SJSA1 (cell line): ENCODE results near the gene UTP11. TPM values are rescaled to one million over a fixed set of nuclear protein-coding genes. Genes with fewer than 3 reads are reported as not detected.

Source experiments
- DNase-seq, 2 experiments: peaks; one replicate each; pipeline ENCODE4 v3.0.0-alpha.2; 2015 to 2020; ENCODE audit warnings: low spot score in 2 of 2, low read depth in 1 of 2
- H3K27ac ChIP-seq: fragments of 250-450 bp; sonication (Bioruptor Pico); 2 replicates; pipeline ENCODE4 v1.5.1; 2020; ENCODE audit warnings: mild to moderate bottlenecking, moderate library complexity
- H3K27me3 ChIP-seq: fragments of 250-450 bp; sonication (Bioruptor Pico); replicated peaks from 2 replicates; pipeline ENCODE4 v1.5.1; 2020; ENCODE audit warnings: mild to moderate bottlenecking, moderate library complexity
- H3K36me3 ChIP-seq: fragments of 250-450 bp; sonication (Bioruptor Pico); 2 replicates; pipeline ENCODE4 v1.5.1; 2020; ENCODE audit warnings: mild to moderate bottlenecking
- H3K4me1 ChIP-seq: fragments of 250-450 bp; sonication (Bioruptor Pico); replicated peaks from 2 replicates; pipeline ENCODE4 v1.6.1; 2021; ENCODE audit warnings: mild to moderate bottlenecking
- H3K4me3 ChIP-seq: fragments of 250-450 bp; sonication (Bioruptor Pico); 2 replicates; pipeline ENCODE4 v1.5.1; 2020; ENCODE audit warnings: mild to moderate bottlenecking
- H3K9me3 ChIP-seq: fragments of 250-450 bp; sonication (Bioruptor Pico); replicated peaks from 2 replicates; pipeline ENCODE4 v1.5.1; 2020; ENCODE audit warnings: mild to moderate bottlenecking
- total RNA-seq: library from RNA; depleted of rRNA; stranded (reverse); fragments of >200 nt; shearing (Covaris generic); gene quantifications from 2 replicates; pipeline ENCODE4 v1.2.3, GENCODE V29; 2014

Gene UTP11
- total RNA-seq, 1 experiment from 2014 or later: 124 TPM

DNA sequence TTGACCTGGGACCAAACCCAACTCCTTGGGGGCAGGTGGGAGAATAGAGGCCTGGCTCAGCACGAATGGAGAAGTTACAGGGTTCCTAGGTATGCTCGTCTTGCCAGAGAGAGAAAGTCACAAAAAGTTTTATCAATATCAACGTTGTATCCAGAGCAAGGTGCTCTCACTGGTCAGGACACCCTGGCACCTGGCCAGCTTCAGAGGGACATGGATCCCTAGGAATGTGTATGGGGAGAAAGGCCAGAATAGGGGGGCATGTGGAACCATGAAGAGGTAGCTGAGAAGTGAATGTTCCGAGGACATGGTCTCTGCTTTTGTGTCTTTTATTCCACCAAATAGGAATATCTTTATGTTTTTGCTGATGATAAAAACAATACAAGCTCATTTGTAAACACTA is 43.4 kb downstream of the UTP11 start:
- DNase-seq: no peak
- Histone ChIP-seq H3K27me3 (no peaks in the 10 kb centered on the region), H3K27ac (no peak overlapping the region), H3K4me3 (no peak overlapping the region), H3K9me3 (no peaks in the 10 kb centered on the region), H3K36me3 (no peaks in the 10 kb centered on the region), H3K4me1 (no peaks in the 10 kb centered on the region)

DNA sequence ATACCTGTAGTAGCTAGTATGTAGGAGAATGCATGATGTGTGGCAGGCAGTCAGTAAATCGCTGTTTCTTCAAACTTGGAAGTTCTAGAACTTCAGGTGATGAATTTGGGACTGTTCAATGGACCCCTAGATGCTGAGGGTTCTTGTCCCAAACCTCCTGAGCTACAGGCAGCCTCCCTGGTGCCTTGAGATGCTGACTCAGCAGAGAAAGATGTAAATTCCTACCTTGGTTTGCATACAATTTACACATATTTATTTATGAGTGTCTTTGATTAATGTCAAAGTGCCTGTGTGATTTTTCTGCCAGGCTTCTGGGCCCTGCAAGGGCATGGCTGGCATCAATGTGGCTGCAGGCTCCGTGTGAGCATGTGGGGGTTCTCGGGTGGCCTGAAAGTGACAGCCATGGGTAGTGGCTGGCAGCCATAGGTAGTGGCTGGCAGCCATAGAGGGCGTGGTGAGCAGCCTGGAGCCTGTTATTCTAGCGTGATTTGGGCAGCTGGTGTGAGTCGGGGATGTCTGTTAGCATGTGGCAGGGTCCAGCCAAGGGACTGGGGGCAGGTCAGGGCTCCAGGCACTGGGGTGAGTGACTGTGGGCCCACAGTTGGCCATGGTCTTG is 47.2 kb downstream of the UTP11 start:
- no peak overlapping the region for H3K4me3 ChIP-seq
- H3K27me3 ChIP-seq: no peaks in the 10 kb centered on the region
- no peaks in the 10 kb centered on the region for H3K9me3 ChIP-seq
- H3K4me1 ChIP-seq: peaks cover 11% of the 10 kb centered on the region
- no peak for DNase-seq
- no peaks in the 10 kb centered on the region for H3K36me3 ChIP-seq
- H3K27ac ChIP-seq: no peak overlapping the region

DNA sequence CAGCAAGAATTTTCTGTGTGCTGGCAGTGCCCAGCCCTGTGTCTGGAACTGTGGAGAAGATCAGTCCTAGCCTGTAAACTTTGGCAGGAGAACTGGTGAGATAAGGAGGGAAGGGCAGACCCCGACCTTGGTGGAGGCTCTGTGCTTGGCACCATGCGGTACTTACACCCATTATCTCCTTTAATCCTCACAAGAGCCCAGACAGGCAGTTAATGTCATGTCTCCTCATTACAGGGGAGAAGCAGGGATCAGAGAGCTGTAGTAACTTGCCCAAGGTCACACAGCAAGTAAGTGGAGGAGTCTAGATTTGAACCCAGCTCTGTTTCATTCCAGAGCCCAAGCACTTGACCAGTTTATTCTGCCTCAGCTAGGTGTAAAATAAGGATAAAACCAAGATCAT is 48.0 kb downstream of the UTP11 start:
- no peaks in the 10 kb centered on the region for H3K9me3 ChIP-seq
- peaks cover 12% of the 10 kb centered on the region for H3K4me1 ChIP-seq
- no peak overlapping the region for H3K4me3 ChIP-seq
- no peaks in the 10 kb centered on the region for H3K27me3 ChIP-seq
- no peak overlapping the region for H3K27ac ChIP-seq
- H3K36me3 ChIP-seq: no peaks in the 10 kb centered on the region
- DNase-seq: no peak

DNA sequence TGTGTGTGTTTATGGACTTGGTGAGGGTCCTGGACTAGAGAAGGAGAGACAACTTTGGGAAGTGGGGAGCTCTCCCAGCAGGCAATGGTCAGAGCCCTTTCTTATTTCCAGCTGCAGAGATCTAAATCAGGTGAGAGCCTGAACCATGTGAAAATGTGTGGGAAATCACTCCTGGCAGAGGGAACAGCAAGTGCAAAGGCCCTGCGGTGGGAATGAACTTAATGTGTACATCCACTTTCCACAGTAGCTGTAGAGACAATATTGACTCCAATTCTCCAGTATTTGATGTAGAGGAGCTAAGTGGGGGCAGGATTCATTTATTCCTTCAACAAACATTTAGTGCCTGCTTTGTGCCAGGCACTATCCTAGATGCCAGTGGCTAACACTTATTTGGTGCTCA is 48.8 kb downstream of the UTP11 start:
- no peak for DNase-seq

DNA sequence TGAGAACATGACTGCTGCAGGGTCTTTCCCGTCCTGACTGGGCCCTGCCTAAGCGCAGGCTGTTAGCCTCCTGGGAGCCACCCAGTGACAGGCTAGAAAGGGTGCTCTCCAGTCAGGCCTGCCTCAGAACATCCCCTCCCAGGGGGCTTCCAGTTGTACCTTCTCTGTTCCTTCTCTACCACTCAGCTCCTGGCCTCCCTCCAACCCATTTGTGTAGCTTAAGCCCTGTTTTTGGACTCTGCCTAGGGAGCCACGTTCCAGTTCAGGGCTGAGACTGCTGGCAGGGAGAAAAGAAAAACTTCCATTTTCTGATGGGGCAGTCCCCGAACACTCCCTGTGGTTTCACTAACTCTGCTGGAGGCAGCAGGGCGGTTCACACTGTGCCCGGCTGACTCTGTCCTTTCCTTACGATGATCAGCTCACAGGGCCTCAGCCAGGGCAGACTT is 49.4 kb downstream of the UTP11 start:
- Histone ChIP-seq H3K4me3 (no peak overlapping the region), H3K27me3 (no peaks in the 10 kb centered on the region), H3K4me1 (peaks cover 12% of the 10 kb centered on the region), H3K9me3 (no peaks in the 10 kb centered on the region), H3K36me3 (no peaks in the 10 kb centered on the region), H3K27ac (no peak overlapping the region)
- no peak for DNase-seq

More for the DNA sequence above, 48.8 kb downstream of the UTP11 start:
- Histone ChIP-seq H3K27me3 (no peaks in the 10 kb centered on the region), H3K4me1 (peaks cover 12% of the 10 kb centered on the region), H3K27ac (no peak overlapping the region), H3K4me3 (no peak overlapping the region), H3K36me3 (no peaks in the 10 kb centered on the region), H3K9me3 (no peaks in the 10 kb centered on the region)

DNA sequence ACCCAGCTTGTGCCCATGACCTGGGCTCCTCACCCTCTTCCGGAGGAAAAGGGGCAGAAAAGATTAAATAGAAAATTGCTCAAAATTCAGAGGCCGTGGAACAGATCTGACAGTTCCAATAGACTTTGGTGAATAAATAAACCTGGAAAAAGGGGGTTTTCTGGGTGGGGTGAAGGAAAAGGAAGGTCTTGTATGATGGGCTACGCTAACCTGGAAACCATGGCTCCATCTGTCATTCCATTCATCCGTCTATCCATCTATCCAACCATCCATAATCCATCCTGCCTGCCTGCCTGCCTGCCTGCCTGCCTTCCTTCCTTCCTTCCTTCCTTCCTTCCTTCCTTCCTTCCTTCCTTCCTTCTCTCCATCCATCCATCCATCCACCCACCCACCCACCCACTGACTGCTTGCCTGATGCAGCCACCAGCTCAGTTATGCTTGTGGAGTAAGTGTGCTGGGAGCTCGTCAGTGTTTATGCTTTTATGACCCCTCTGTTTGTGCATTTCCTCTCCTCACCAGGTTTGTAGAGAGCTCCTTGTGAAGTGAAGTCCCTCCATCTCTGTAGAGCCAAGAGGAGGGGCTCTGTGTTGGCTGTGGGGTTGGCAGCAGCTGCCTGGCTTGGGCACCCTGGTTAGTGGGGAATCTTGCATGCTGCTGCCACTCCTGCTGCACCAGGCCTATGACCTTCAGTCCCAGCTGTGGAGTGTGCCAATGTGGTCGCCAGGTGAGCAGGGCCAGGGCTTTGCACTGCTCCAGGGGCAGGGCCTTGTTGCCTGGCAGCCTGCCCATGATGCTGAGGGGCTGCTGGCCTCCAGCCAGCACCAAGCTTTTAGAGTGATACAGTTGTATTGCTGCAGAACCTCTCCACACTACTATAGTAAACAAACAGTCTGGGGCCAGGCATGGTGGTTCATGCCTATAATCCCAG is 50.1 kb downstream of the UTP11 start:
- Histone ChIP-seq H3K27me3 (no peaks in the 10 kb centered on the region), H3K27ac (no peak overlapping the region), H3K9me3 (no peaks in the 10 kb centered on the region), H3K4me3 (no peak overlapping the region), H3K4me1 (peaks cover 12% of the 10 kb centered on the region), H3K36me3 (no peaks in the 10 kb centered on the region)
- no peak for DNase-seq

GRCh38 chr1:38063616-38064015 is 51.1 kb downstream of the UTP11 start:
- H3K36me3 ChIP-seq: no peaks in the 10 kb centered on the region
- no peaks in the 10 kb centered on the region for H3K9me3 ChIP-seq
- H3K27me3 ChIP-seq: no peaks in the 10 kb centered on the region
- DNase-seq: no peak
- no peak overlapping the region for H3K4me3 ChIP-seq
- peaks cover 12% of the 10 kb centered on the region for H3K4me1 ChIP-seq
- H3K27ac ChIP-seq: peak overlapping the region; percentile 35

GRCh38 chr1:38064197-38064903 is 51.8 kb downstream of the UTP11 start:
- Histone ChIP-seq H3K9me3 (no peaks in the 10 kb centered on the region), H3K4me3 (no peak overlapping the region), H3K27ac (peak overlapping the region; percentile 35), H3K4me1 (peaks cover 12% of the 10 kb centered on the region), H3K36me3 (no peaks in the 10 kb centered on the region), H3K27me3 (no peaks in the 10 kb centered on the region)
- DNase-seq: peak; percentile 74 to 89

DNA sequence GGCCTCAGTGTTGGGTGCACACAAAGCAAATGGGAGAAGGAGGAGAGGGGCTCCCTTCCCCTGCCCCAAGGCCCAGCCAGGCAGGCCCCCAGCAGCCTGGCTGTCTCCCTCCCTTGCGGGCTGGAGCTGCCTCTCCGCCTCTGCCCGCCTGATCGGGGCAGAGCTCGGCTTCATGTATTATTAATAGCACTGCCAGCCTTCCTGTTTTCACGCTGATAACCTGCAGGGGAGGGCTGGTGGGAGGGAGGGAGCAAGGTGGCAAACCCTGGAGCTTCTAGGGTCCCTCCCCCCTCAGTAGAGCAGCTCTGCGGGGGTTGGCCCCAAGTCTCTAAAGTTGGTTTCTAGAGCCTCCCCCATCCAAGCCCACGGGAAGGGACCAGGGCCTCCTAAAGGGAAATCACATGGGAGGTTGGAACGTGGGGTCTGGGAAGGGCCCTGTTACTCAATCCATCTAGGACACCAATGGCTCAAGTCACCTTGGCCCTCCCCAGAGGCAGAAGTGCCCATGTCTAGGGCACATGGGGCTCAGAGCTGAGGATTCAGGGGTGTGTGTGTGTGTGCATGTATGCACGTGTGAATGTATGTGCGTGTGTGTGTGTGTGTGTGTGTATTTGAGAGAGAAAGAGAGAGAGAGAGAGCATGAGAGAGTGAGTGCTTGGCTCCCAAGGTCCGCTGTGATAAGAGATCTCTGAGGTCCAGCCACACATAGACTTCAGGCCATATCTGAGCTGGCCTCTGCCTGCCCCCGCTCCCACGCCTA is 55.9 kb downstream of the UTP11 start:
- H3K9me3 ChIP-seq: no peaks in the 10 kb centered on the region
- no peaks in the 10 kb centered on the region for H3K36me3 ChIP-seq
- H3K4me3 ChIP-seq: no peak overlapping the region
- H3K4me1 ChIP-seq: peaks cover 12% of the 10 kb centered on the region
- no peak for DNase-seq
- H3K27me3 ChIP-seq: no peaks in the 10 kb centered on the region
- no peak overlapping the region for H3K27ac ChIP-seq

- no peak overlapping the region for H3K4me3 ChIP-seq
- peaks cover 9% of the 10 kb centered on the region for H3K4me1 ChIP-seq
- DNase-seq: no peak
- H3K9me3 ChIP-seq: no peaks in the 10 kb centered on the region
- no peak overlapping the region for H3K27ac ChIP-seq
- H3K36me3 ChIP-seq: no peaks in the 10 kb centered on the region
- H3K27me3 ChIP-seq: no peaks in the 10 kb centered on the region
These were observed 56.4 kb downstream of the UTP11 start for GRCh38 chr1:38068980-38069340.

GRCh38 chr1:38071312-38072256 is 59.0 kb downstream of the UTP11 start:
- DNase-seq: no peak
- Histone ChIP-seq H3K4me3 (no peak overlapping the region), H3K36me3 (no peaks in the 10 kb centered on the region), H3K4me1 (no peaks in the 10 kb centered on the region), H3K27me3 (no peaks in the 10 kb centered on the region), H3K9me3 (no peaks in the 10 kb centered on the region), H3K27ac (no peak overlapping the region)

- no peak overlapping the region for H3K27ac ChIP-seq
- H3K4me3 ChIP-seq: no peak overlapping the region
- DNase-seq: no peak
- H3K9me3 ChIP-seq: no peaks in the 10 kb centered on the region
- H3K36me3 ChIP-seq: no peaks in the 10 kb centered on the region
- H3K27me3 ChIP-seq: no peaks in the 10 kb centered on the region
- no peaks in the 10 kb centered on the region for H3K4me1 ChIP-seq
These were observed 60.3 kb downstream of the UTP11 start for GRCh38 chr1:38072858-38073257.
